NOMO-1 treated with dmso at 0.1 percent for 144 hours (cell line): ENCODE measurements around the gene PRMT1.

Experiments used
- DNase-seq: peaks from one replicate; lab custom pipeline; 2025; ENCODE audit not compliant: unreplicated experiment; lab: John Stamatoyannopoulos, UW

PRMT1 gene

GRCh38 chr19:49667473-49667872 is 9.6 kb upstream of the PRMT1 start:
- DNase-seq: no peak

GRCh38 chr19:49669516-49669915 is 7.6 kb upstream of the PRMT1 start:
- no peak for DNase-seq

- peak; percentile 27 for DNase-seq
These were observed 4.7 kb upstream of the PRMT1 start for GRCh38 chr19:49672131-49672919.

GRCh38 chr19:49676136-49676783 is 811 bp upstream of the PRMT1 start:
- peak; percentile 84 for DNase-seq

GRCh38 chr19:49676784-49677230 is 264 bp upstream of the PRMT1 start:
- DNase-seq: peak; percentile 99

- DNase-seq: no peak
These were observed 1.0 kb downstream of the PRMT1 start for GRCh38 chr19:49677901-49678674.

GRCh38 chr19:49678985-49679770 is 2.1 kb downstream of the PRMT1 start:
- DNase-seq: no peak

- no peak for DNase-seq
These were observed 2.8 kb downstream of the PRMT1 start for GRCh38 chr19:49679771-49680413.

- peak; percentile 85 for DNase-seq
These were observed 3.6 kb downstream of the PRMT1 start for GRCh38 chr19:49680421-49681351.

- no peak for DNase-seq
These were observed 4.8 kb downstream of the PRMT1 start for GRCh38 chr19:49681830-49682229.

GRCh38 chr19:49682274-49682673 is 5.2 kb downstream of the PRMT1 start:
- DNase-seq: no peak

GRCh38 chr19:49683814-49684250 is 6.8 kb downstream of the PRMT1 start:
- DNase-seq: no peak

- no peak for DNase-seq
These were observed 7.3 kb downstream of the PRMT1 start for GRCh38 chr19:49684251-49684982.

- DNase-seq: no peak
These were observed 8.0 kb downstream of the PRMT1 start for GRCh38 chr19:49684983-49685553.

GRCh38 chr19:49685845-49686332 is 8.8 kb downstream of the PRMT1 start:
- no peak for DNase-seq

- no peak for DNase-seq
These were observed 9.5 kb downstream of the PRMT1 start for GRCh38 chr19:49686503-49687088.

- no peak for DNase-seq
These were observed 10.1 kb downstream of the PRMT1 start for GRCh38 chr19:49687150-49687549.
